ENCODE data around the gene TWIST2.

Gene TWIST2

GRCh38 chr2:238868616-238869292, 20.9 kb downstream of the TWIST2 start:
- in situ Hi-C loops (cut with MboI; ENCODE audit: low pct_unique_long_range_greater_than_20kb, low sequenced_read_pairs, unreplicated experiment): no loop called here
- TF ChIP-seq CTCF (IDR thresholded peaks at IDR 0.05; ENCODE audit: extremely low read depth, insufficient read depth, missing control alignments): no peak
- DNase-seq (ENCODE audit: low spot score): no peak

GRCh38 chr2:238869293-238870124, 21.6 kb downstream of the TWIST2 start:
- in situ Hi-C loops (cut with MboI; ENCODE audit: low pct_unique_long_range_greater_than_20kb, low sequenced_read_pairs, unreplicated experiment): no loop called here
- DNase-seq (ENCODE audit: low spot score): no peak
- TF ChIP-seq CTCF (IDR thresholded peaks at IDR 0.05; ENCODE audit: extremely low read depth, insufficient read depth, missing control alignments): no peak

GRCh38 chr2:238870261-238870660, 22.4 kb downstream of the TWIST2 start:
- no peak for TF ChIP-seq CTCF (IDR thresholded peaks at IDR 0.05; ENCODE audit: extremely low read depth, insufficient read depth, missing control alignments)
- in situ Hi-C loops (cut with MboI; ENCODE audit: low pct_unique_long_range_greater_than_20kb, low sequenced_read_pairs, unreplicated experiment): no loop called here
- no peak for DNase-seq (ENCODE audit: low spot score)

GRCh38 chr2:238872026-238872425, 24.1 kb downstream of the TWIST2 start:
- TF ChIP-seq CTCF (IDR thresholded peaks at IDR 0.05; ENCODE audit: extremely low read depth, insufficient read depth, missing control alignments): no peak
- in situ Hi-C loops (cut with MboI; ENCODE audit: low pct_unique_long_range_greater_than_20kb, low sequenced_read_pairs, unreplicated experiment): no loop called here
- no peak for DNase-seq (ENCODE audit: low spot score)

- no peak for DNase-seq (ENCODE audit: low spot score)
- in situ Hi-C loops (cut with MboI; ENCODE audit: low pct_unique_long_range_greater_than_20kb, low sequenced_read_pairs, unreplicated experiment): no loop called here
- no peak for TF ChIP-seq CTCF (IDR thresholded peaks at IDR 0.05; ENCODE audit: extremely low read depth, insufficient read depth, missing control alignments)
Measured at GRCh38 chr2:238872628-238873380, 24.9 kb downstream of the TWIST2 start.

GRCh38 chr2:238873381-238873801, 25.5 kb downstream of the TWIST2 start:
- no peak for DNase-seq (ENCODE audit: low spot score)
- in situ Hi-C loops (cut with MboI; ENCODE audit: low pct_unique_long_range_greater_than_20kb, low sequenced_read_pairs, unreplicated experiment): no loop called here
- TF ChIP-seq CTCF (IDR thresholded peaks at IDR 0.05; ENCODE audit: extremely low read depth, insufficient read depth, missing control alignments): no peak
